ENCODE results near the gene ZNF133. TPM values are rescaled to one million over a fixed set of nuclear protein-coding genes. Genes with fewer than 3 reads are reported as not detected.
"Not testable (repeated sequence)": the region's sequence is repeated elsewhere in the genome, so short reads cannot be mapped to it uniquely, and the experiment has no call there.

Gene ZNF133
- 1 to 10 TPM; 6.4 to 8.4 TPM for total RNA-seq

DNA sequence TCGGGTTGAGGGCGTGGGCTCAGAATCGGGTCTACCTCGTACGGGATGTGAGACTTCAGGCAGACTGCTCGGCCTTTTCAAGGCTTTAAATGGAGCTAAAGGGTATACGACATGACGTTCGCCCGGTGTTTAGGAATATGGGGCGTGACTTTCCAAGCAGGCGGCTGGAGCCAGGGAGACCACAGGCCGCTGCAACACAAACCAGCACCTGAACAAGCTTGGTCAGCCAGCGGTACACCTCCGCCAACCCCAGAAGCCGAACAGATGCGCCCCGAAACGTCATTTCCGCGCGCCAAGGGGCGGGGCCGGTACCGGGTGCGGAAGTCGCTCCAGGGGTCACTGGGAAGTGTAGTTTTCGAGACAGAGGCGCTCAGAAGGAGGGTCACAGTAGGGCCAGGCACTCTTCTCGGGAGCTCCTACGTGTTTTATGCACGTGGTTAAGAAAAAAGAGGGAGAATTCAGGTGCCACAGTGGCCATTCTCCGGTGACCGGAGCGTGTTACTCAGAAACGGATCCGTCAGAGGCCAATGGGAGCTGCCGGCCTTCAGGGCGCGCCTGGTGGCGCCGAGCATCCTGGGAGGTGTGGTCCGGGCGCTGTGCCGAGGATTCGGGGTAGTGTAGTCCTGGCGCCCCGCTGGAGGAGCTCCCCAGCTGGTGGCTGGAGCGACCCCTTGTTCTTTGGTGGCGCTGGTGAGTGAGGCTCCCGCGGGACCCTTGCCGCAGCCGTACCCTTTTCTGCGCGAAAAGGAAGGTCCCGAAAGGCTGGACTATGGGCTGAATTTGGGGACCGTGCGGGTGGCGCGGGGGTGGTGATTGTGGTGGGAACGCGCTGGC lies at the start of gene ZNF133:
ZNF133 (plus strand) TSS at position 613 of the 834 bp plus-strand sequence. CDS start 17,160 bp downstream, outside the sequence.
- Mint-ChIP-seq H3K27me3 (peaks cover 24% of the 10 kb centered on the region), H3K9me3 (peaks cover 10% of the 10 kb centered on the region), H3K27ac (peak within 1 kb of the TSS; percentile 98), H3K36me3 (ENCODE audit: low read depth) (peaks cover 15% of the 10 kb centered on the region), H3K4me3 (peak within 1 kb of the TSS; percentile 97), H3K4me1 (peaks cover 6% of the 10 kb centered on the region)
- ATAC-seq (replicated peaks) = peak; percentile 97

DNA sequence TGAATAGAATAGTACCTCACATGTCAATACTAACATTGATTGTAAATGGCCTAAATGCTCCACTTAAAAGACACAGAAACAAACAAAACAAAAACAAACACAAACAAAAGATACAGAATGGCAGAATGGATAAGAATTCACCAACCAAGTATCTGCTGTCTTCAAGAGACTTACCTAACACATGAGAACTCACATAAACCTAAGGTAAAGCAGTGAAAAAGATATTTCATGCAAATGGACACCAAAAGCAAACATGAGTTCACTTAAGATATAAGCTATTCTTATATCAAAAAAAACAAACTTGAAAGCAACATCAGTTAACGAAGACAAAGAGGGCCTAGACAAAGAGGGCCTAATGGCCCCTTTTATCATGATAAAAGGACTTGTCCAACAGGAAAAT lies 47.3 kb upstream of the ZNF133 start:
- Mint-ChIP-seq H3K27ac (no peak overlapping the region), H3K4me3 (no peak overlapping the region), H3K9me3 (no peaks in the 10 kb centered on the region), H3K36me3 (ENCODE audit: low read depth) (no peaks in the 10 kb centered on the region), H3K27me3 (peaks cover 30% of the 10 kb centered on the region), H3K4me1 (no peaks in the 10 kb centered on the region)
- ATAC-seq (replicated peaks) = no peak

DNA sequence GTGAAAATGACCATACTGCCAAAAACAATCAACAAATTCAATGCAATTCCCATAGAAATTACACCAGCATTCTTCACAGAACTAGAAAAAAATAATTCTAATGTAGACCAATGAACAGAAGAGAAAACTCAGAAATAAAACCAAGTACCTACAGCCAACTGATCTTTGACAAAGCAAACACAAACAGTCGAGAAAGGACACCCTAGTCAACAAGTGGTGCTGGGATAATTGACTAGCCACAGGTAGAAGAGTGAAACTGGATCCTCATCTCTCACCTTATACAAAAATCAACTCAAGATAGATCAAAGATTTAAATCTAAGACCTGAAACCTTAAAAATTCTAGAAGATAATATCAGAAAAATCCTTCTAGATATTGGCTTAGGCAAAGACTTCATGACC lies 44.5 kb upstream of the ZNF133 start:
- Mint-ChIP-seq H3K4me3 (no peak overlapping the region), H3K36me3 (ENCODE audit: low read depth) (no peaks in the 10 kb centered on the region), H3K27me3 (peaks cover 34% of the 10 kb centered on the region), H3K4me1 (no peaks in the 10 kb centered on the region), H3K9me3 (no peaks in the 10 kb centered on the region), H3K27ac (no peak overlapping the region)
- no peak for ATAC-seq (replicated peaks)

DNA sequence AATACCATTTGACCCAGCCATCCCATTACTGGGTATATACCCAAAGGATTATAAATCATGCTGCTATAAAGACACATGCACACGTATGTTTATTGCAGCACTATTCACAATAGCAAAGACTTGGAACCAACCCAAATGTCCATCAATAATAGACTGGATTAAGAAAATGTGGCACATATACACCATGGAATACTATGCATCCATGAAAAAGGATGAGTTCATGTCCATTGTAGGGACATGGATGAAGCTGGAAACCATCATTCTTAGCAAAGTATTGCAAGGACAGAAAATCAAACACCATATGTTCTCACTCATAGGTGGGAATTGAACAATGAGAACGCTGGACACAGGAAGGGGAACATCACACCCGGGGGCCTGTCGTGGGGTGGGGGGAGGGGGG lies 39.8 kb upstream of the ZNF133 start:
- H3K4me1 Mint-ChIP-seq; ATAC-seq (replicated peaks); H3K4me3 Mint-ChIP-seq; H3K36me3 Mint-ChIP-seq (ENCODE audit: low read depth); H3K27ac Mint-ChIP-seq; H3K9me3 Mint-ChIP-seq: not testable (repeated sequence)
- peaks cover 11% of the 10 kb centered on the region for H3K27me3 Mint-ChIP-seq

DNA sequence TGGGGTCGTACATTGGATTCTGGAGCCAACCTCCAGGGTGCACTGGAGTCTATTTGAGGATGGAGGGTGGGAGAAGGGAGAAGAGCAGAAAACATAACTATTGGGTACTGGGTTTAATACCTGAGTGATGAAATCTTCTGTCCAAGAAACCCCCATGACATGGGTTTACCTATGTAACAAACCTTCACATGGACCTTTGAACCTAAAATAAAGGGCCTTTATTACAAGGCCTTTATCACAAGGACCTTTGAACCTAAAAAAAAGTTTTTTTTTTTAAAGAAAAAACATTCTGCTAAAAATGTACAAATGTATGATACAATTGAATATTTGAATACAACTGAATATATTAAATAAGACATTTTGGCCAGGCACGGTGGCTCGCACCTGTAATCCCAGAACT lies 38.1 kb upstream of the ZNF133 start:
- Mint-ChIP-seq H3K4me1 (no peaks in the 10 kb centered on the region), H3K27me3 (peaks cover 7% of the 10 kb centered on the region), H3K9me3 (no peaks in the 10 kb centered on the region), H3K27ac (no peak overlapping the region), H3K4me3 (no peak overlapping the region), H3K36me3 (ENCODE audit: low read depth) (no peaks in the 10 kb centered on the region)
- ATAC-seq (replicated peaks) = no peak

DNA sequence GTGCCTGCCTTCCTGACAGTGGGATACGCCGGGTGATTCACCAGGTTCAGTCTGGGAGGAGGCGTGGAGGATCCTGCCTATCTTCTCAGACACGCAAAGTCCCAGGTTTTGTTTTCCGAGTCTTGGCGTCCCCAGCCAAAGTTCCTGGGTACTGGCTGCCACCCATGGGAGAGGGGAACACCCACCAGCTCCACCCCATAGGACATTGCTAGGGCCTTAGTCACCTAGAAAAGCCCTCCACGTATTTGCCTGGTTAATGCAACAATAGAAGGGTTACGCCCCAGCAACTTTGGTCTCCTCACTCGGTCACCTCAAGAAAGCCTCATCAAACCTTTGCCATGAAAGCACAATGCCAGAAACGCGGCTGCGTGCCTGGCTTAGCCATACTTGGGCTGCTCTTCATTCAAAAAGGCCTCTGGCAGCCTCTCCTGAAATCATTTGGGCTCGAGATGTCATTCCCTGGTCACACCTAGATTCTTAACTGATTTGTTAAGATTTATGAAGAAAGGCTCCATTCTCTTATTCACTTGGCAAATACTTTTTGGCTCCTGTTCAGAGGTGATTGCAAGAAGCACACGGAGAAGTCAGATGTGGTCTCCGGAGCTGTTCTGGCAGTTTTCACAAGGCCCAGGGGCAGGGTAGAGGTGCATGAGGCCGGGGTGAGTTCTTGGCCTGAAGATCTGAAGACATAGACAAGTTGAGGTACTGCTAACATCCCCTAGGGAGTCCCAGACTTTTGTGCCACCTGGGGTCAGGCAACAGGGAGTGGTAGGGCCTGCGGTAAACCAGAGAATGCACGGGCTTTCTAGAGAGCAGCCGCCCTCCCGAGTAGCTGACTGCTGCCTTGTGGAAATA lies 35.5 kb upstream of the ZNF133 start:
- Mint-ChIP-seq H3K4me3 (no peak overlapping the region), H3K36me3 (ENCODE audit: low read depth) (no peaks in the 10 kb centered on the region)

DNA sequence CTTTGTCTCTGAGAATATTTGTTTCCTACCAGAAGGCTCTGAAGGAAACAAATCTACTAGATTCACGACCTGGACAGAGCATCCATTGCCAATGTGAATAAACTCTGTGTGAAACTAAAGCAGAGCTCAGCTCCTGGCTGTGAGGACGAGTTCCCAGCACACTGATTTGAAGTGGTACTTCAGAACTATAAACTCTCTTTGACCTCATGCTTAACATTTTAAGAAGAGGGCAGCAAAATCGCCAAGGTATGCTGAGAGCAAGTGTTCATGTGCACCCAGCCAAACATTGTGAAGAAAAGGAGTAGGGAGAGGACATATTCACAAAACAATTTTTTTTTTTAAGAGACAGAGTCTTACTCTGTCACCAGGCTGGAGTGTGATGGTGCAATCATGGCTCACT lies 33.7 kb upstream of the ZNF133 start:
- H3K27ac Mint-ChIP-seq = no peak overlapping the region
- H3K4me1 Mint-ChIP-seq = no peaks in the 10 kb centered on the region
- H3K36me3 Mint-ChIP-seq (ENCODE audit: low read depth) = no peaks in the 10 kb centered on the region
- H3K27me3 Mint-ChIP-seq = peaks cover 3% of the 10 kb centered on the region
- no peak for ATAC-seq (replicated peaks)
- no peak overlapping the region for H3K4me3 Mint-ChIP-seq
- H3K9me3 Mint-ChIP-seq = no peaks in the 10 kb centered on the region

More for the DNA sequence above, 35.5 kb upstream of the ZNF133 start:
- Mint-ChIP-seq H3K27me3 (peaks cover 3% of the 10 kb centered on the region), H3K27ac (no peak overlapping the region), H3K4me1 (no peaks in the 10 kb centered on the region), H3K9me3 (no peaks in the 10 kb centered on the region)
- ATAC-seq (replicated peaks) = no peak

DNA sequence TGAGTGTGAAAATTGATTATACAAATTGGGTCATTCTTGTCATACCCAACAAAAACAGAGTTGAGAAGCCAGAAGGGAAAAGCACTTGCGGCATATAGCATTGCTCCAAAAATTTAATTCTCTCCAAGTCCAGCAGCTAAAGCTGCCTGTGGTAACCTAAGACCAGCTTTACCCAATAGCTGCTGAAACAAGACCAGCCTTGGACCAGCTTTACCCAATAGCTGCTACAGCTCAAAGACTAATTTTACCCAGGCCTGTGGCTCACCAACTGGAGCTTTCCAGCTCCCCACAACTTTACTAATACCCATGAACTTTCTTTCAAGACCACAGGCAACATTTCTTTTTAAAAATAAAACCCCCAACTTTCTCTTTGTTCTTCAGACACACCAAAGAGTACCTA lies 32.8 kb upstream of the ZNF133 start:
- no peaks in the 10 kb centered on the region for H3K36me3 Mint-ChIP-seq (ENCODE audit: low read depth)
- no peaks in the 10 kb centered on the region for H3K9me3 Mint-ChIP-seq
- H3K27me3 Mint-ChIP-seq = peaks cover 5% of the 10 kb centered on the region
- no peak overlapping the region for H3K4me3 Mint-ChIP-seq
- ATAC-seq (replicated peaks) = no peak
- no peak overlapping the region for H3K27ac Mint-ChIP-seq
- no peaks in the 10 kb centered on the region for H3K4me1 Mint-ChIP-seq

DNA sequence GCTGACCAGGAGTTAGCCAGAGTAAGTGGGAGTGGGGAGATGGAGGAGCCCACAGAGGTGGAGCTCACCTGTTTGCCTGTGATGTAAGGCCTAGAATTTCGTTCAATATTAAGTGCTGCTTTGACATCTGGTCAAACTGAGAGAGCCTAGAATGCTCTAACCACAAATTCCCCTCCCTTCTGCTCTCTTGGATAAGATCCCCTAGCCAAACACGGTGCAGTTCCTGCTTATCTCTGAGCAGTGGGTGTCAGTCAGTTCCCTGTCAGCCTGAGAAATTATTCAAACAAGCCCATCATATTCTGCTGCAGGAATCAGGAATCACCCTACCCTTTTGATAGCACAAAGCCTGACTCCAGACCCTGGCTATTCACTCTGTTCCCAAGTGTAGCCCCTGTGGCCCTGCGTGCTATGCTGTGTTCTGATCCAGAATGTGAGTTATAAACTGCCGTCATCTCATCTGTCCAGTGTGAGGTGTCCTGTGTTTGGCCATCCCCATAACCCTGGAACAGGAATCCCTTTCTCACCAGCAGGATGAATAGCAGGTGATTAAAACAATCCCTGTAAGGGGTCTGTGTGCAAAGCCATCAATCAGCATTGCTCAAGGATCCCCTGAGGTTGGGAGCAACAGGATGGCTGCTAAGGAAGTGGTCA lies 31.8 kb upstream of the ZNF133 start:
- Mint-ChIP-seq H3K9me3 (no peaks in the 10 kb centered on the region), H3K4me1 (no peaks in the 10 kb centered on the region), H3K27ac (no peak overlapping the region), H3K4me3 (no peak overlapping the region), H3K27me3 (peaks cover 5% of the 10 kb centered on the region), H3K36me3 (ENCODE audit: low read depth) (no peaks in the 10 kb centered on the region)
- no peak for ATAC-seq (replicated peaks)

DNA sequence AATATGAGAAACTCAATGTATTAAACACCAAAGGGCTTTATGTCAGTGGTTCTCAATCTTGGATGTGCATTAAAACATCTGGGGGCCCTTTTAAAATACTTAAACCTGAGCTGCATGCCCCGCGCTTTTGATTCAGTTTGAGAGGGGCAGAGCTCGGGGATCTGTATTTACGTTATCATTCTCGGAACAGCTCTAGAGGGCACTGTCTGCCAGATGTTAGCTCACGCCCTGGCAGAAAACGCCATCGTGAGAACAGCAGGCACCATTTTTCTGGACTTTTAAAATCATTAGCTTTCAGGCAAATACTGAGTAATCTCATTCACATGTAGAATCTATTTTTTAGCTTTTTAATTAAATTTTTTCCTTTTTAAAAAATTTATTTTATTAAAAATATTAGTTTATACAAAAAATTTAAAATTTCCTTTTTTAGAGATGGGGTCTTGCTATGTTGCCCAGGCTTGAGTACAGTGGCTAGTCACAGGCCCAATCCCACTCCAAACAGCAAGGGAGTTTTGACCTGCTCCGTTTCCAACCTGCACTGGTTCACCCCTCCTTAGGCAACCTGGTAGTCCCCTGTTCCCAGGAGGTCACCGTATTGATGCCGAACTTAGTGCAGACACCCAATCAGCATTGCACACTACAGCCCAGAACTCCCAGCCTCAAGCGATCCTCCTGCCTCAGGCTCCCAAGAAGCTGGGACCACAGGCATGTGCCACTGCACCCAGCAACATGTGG lies 30.0 kb upstream of the ZNF133 start:
- H3K27me3 Mint-ChIP-seq = peaks cover 5% of the 10 kb centered on the region
- no peaks in the 10 kb centered on the region for H3K4me1 Mint-ChIP-seq
- H3K4me3 Mint-ChIP-seq = no peak overlapping the region
- no peaks in the 10 kb centered on the region for H3K9me3 Mint-ChIP-seq
- no peak overlapping the region for H3K27ac Mint-ChIP-seq
- no peak for ATAC-seq (replicated peaks)
- no peaks in the 10 kb centered on the region for H3K36me3 Mint-ChIP-seq (ENCODE audit: low read depth)

DNA sequence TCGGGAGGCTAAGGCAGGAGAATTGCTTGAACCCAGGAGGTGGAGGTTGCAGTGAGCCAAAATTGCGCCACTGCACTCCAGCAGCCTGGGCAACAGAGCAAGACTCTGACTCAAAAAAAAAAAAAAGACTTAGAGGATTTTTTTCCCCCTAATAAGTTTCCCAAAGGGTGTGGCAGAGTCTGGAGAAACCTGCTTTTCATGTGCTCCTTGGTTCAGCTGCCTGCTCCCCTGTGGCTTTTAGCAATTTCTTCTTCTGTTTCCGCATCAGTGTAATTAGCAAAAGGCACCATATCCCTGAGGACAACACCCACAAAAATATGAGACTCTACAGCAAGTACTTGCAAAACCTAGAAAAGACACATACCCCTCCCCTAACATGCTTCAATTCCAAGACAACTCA lies 28.6 kb upstream of the ZNF133 start:
- ATAC-seq (replicated peaks) = no peak
- H3K36me3 Mint-ChIP-seq (ENCODE audit: low read depth) = no peaks in the 10 kb centered on the region
- no peaks in the 10 kb centered on the region for H3K4me1 Mint-ChIP-seq
- H3K4me3 Mint-ChIP-seq = no peak overlapping the region
- no peaks in the 10 kb centered on the region for H3K9me3 Mint-ChIP-seq
- peaks cover 3% of the 10 kb centered on the region for H3K27me3 Mint-ChIP-seq
- no peak overlapping the region for H3K27ac Mint-ChIP-seq

DNA sequence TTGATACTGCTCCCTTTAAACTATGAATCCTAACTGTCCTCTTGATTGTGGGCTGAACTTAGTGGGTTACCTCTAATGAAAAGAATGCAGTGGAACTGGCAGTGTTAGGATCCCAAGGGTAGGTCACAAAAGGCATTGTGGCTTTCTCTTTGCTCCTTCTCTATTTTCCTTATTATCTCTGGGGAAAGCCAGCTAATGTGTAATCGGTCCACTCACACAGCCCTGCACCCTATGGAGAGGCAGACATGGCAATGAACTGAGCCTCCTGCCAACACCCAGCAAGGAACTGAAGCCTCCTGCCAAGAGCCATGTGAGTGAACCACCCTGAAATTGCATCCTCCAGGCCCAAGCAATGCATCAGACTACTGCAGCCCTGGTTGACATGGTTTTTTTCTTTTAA lies 24.6 kb upstream of the ZNF133 start:
- H3K4me1 Mint-ChIP-seq = no peaks in the 10 kb centered on the region
- H3K4me3 Mint-ChIP-seq = no peak overlapping the region
- H3K27ac Mint-ChIP-seq = no peak overlapping the region
- H3K9me3 Mint-ChIP-seq = no peaks in the 10 kb centered on the region
- H3K27me3 Mint-ChIP-seq = peaks cover 15% of the 10 kb centered on the region
- no peaks in the 10 kb centered on the region for H3K36me3 Mint-ChIP-seq (ENCODE audit: low read depth)
- ATAC-seq (replicated peaks) = no peak

DNA sequence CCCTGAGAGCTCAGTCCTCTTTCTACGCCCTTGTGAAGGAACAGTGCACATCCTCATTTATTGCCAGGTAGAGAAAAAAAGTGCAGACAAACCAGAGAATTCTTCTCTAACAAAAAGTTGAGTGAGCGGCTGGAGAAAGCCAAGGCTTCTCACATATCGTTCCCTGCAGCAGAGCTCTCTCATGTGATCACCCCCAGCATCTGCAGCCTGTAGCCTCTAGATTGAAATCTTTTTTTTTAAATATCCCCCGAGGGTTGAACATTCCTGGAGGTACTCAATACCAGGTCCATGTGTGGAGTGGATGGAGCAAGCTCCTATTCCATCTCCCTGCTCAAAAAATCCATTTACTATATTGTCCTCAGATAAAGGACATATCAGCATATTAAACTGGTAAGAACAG lies 22.9 kb upstream of the ZNF133 start:
- H3K36me3 Mint-ChIP-seq (ENCODE audit: low read depth) = no peaks in the 10 kb centered on the region
- no peak for ATAC-seq (replicated peaks)
- peaks cover 12% of the 10 kb centered on the region for H3K27me3 Mint-ChIP-seq
- H3K4me3 Mint-ChIP-seq = no peak overlapping the region
- H3K4me1 Mint-ChIP-seq = no peaks in the 10 kb centered on the region
- H3K27ac Mint-ChIP-seq = no peak overlapping the region
- H3K9me3 Mint-ChIP-seq = no peaks in the 10 kb centered on the region

DNA sequence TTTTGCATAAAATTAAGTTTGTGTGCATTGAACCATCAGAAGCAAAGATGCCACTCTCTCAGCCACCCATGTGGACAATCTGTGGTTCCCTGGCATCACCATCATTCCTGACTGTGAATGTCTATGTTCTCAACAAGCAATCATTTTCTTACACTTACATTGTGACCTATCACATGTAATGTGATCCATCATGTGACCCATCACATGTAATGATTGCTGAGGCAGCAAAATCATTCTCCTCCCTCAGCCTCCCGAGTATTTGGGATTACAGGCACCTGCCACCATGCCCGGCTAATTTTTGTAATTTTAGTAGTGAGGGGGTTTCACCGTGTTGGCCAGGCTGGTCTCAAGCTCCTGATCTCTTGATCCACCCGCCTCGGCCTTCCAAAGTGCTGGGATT lies 22.0 kb upstream of the ZNF133 start:
- H3K27ac Mint-ChIP-seq = no peak overlapping the region
- no peak for ATAC-seq (replicated peaks)
- no peaks in the 10 kb centered on the region for H3K9me3 Mint-ChIP-seq
- H3K4me3 Mint-ChIP-seq = no peak overlapping the region
- no peaks in the 10 kb centered on the region for H3K36me3 Mint-ChIP-seq (ENCODE audit: low read depth)
- no peaks in the 10 kb centered on the region for H3K4me1 Mint-ChIP-seq
- H3K27me3 Mint-ChIP-seq = peaks cover 12% of the 10 kb centered on the region

Data from activated T-helper 17 cell treated with anti-CD3 and anti-CD28 coated beads, Interleukin-2, amount 50 U/mL, for 72 hours (primary cell).